GM18861 (cell line): ENCODE measurements around the gene STMN1.

ENCODE experiments used
- ATAC-seq: cut with Tn5 transposase; IDR thresholded peaks from one replicate; pipeline ENCODE4 v1.9.1; 2021; ENCODE audit not compliant: unreplicated experiment

Gene STMN1

GRCh38 chr1:25922056-25922970 lies 16.1 kb upstream of the STMN1 start:
- ATAC-seq = no peak

- ATAC-seq = no peak
Observed at GRCh38 chr1:25918615-25919014, 12.4 kb upstream of the STMN1 start.

GRCh38 chr1:25917996-25918395 lies 11.8 kb upstream of the STMN1 start:
- ATAC-seq = no peak

- no peak for ATAC-seq
Observed at GRCh38 chr1:25916460-25916859, 10.2 kb upstream of the STMN1 start.

GRCh38 chr1:25914074-25914995 lies 8.1 kb upstream of the STMN1 start:
- no peak for ATAC-seq

- ATAC-seq = no peak
Observed at GRCh38 chr1:25913206-25913605, 7.0 kb upstream of the STMN1 start.

GRCh38 chr1:25912076-25912831 lies 6.0 kb upstream of the STMN1 start:
- ATAC-seq = no peak

GRCh38 chr1:25911162-25911561 lies 4.9 kb upstream of the STMN1 start:
- ATAC-seq = no peak

- ATAC-seq = no peak
Observed at GRCh38 chr1:25909040-25909439, 2.8 kb upstream of the STMN1 start.

GRCh38 chr1:25908161-25908560 lies 1.9 kb upstream of the STMN1 start:
- no peak for ATAC-seq

- no peak for ATAC-seq
Observed at GRCh38 chr1:25907601-25908000, 1.4 kb upstream of the STMN1 start.

GRCh38 chr1:25906644-25907300 lies 553 bp upstream of the STMN1 start:
- ATAC-seq = no peak

- peak; percentile 37 for ATAC-seq
Observed at GRCh38 chr1:25904943-25905679, 1.1 kb downstream of the STMN1 start.

- ATAC-seq = no peak
Observed at GRCh38 chr1:25903986-25904385, 2.2 kb downstream of the STMN1 start.

- no peak for ATAC-seq
Observed at GRCh38 chr1:25902462-25902861, 3.8 kb downstream of the STMN1 start.

GRCh38 chr1:25900219-25900618 lies 6.0 kb downstream of the STMN1 start:
- ATAC-seq = no peak

- no peak for ATAC-seq
Observed at GRCh38 chr1:25899792-25900191, 6.4 kb downstream of the STMN1 start.

- no peak for ATAC-seq
Observed at GRCh38 chr1:25898223-25899015, 7.8 kb downstream of the STMN1 start.

GRCh38 chr1:25897754-25898153 lies 8.5 kb downstream of the STMN1 start:
- no peak for ATAC-seq
